LNCaP clone FGC (cell line): Measurements from ENCODE around the gene C1QTNF5.

Source experiments
- DNase-seq: peaks from one replicate; pipeline ENCODE4 v3.0.0-alpha.2; 2011; ENCODE audit warnings: low read depth
- H3K4me3 ChIP-seq: 2 replicates; pipeline ENCODE4 v1.5.1; 2011; ENCODE audit warnings: mild to moderate bottlenecking, low read depth, low read length, control low read depth
- TF ChIP-seq, protein P1 (sequence below): IDR thresholded peaks from 2 replicates; pipeline ENCODE4 v1.5.1; 2012; ENCODE audit warnings: mild to moderate bottlenecking; ENCODE audit not compliant: control insufficient read depth, insufficient read depth; ENCODE audit errors: extremely low read depth

C1QTNF5 gene

DNA sequence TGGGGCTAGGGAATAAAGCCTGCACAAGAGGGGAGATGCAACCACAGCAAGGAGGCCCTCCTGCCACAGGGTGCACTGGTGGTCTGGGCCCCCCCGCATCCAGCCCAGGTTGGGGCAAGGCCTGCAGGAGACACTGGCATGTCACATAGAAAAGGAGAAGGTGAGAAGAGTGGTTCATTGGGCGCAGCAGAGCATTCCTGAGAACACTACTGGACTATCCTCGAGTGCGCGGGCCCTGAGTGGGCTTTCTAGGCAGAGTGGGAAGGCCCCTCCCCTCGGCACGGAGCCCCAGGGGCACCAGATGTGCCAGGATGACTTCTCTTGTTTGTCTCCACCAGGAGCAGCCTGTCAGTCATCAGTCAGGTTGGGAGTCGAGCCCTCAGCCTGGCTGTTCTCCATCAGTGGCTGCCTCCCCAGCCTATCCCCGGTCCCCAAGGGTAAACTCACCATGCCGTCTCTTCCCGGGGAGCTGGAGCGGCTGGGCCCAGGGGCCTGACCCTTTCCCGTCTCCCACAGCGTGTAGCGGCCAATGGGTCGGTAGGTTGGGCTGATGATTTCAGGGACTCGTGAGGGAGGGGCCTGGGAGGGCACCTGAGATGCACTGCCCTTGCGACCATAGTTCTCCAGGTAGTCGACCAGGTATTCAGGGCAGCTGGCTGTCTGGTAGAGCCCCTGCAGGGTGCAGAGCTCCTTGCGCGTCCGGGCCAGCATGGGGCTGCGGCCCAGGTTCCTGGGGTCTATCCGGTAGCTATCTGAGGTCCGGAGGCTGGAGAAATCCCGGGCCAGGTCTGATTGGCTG is 31.8 kb upstream of the C1QTNF5 start:
- DNase-seq = no peak
- TF ChIP-seq, protein P1, sequence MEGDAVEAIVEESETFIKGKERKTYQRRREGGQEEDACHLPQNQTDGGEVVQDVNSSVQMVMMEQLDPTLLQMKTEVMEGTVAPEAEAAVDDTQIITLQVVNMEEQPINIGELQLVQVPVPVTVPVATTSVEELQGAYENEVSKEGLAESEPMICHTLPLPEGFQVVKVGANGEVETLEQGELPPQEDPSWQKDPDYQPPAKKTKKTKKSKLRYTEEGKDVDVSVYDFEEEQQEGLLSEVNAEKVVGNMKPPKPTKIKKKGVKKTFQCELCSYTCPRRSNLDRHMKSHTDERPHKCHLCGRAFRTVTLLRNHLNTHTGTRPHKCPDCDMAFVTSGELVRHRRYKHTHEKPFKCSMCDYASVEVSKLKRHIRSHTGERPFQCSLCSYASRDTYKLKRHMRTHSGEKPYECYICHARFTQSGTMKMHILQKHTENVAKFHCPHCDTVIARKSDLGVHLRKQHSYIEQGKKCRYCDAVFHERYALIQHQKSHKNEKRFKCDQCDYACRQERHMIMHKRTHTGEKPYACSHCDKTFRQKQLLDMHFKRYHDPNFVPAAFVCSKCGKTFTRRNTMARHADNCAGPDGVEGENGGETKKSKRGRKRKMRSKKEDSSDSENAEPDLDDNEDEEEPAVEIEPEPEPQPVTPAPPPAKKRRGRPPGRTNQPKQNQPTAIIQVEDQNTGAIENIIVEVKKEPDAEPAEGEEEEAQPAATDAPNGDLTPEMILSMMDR = no peak
- H3K4me3 ChIP-seq = no peak overlapping the region

DNA sequence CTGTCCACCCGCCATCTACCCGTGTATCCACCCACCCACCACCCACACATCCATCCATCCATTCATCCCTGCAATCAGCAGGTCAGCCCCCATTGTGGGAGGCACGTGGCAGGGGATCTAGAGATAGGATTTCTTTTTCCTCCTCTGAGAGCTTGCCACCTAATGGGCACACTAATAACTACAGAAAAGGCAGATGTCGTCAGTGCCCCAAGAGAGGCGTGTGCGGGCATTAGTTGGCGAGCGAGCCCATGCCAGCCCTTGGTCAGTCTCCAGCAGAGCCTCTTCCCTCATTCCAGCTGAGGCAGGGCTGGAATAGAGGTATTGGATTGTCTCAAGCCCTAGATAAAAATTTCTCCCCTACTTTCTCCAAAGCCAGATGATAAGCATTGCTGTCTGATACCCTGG is 31.1 kb upstream of the C1QTNF5 start:
- no peak for DNase-seq
- TF ChIP-seq, protein P1 = peak; percentile 25
- no peak overlapping the region for H3K4me3 ChIP-seq

DNA sequence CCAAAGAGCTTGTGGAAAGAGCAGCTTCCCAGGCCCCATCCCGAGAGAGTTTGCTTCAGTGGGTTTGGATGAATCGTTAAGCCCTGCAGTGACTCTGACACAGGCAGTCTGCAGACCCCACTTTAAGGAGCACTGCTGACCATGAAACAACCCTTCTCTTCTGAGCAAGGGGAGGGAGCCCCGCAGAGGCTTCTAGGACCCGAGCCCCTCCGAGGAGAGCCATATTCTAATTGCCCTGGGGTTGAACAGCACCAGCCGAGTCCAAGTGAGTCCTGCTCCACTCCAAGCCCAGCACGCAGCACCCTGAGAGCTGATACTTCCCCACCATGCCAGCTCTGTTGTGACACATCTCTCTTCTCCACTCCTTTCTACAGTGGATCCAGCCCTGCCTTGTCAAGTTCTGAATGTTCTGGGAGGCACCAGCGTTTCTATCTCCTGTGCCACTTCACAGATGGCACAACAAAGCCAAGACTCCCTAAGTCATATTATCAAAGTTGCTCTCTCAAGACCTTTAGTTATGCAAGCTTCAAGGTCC is 30.5 kb upstream of the C1QTNF5 start:
- no peak for DNase-seq
- H3K4me3 ChIP-seq = no peak overlapping the region
- TF ChIP-seq, protein P1 = no peak

- TF ChIP-seq, protein P1 = no peak
- no peak for DNase-seq
- H3K4me3 ChIP-seq = no peak overlapping the region
Measured at GRCh38 chr11:119370486-119371046, 29.9 kb upstream of the C1QTNF5 start.

- TF ChIP-seq, protein P1 = no peak
- no peak for DNase-seq
- no peak overlapping the region for H3K4me3 ChIP-seq
Measured at GRCh38 chr11:119369132-119369925, 28.6 kb upstream of the C1QTNF5 start.

GRCh38 chr11:119368121-119369034 is 27.7 kb upstream of the C1QTNF5 start:
- no peak for DNase-seq
- H3K4me3 ChIP-seq = no peak overlapping the region
- TF ChIP-seq, protein P1 = no peak
